Body of pancreas (tissue), 4 donors: ENCODE data around the gene LAPTM4A. TPM values are rescaled to one million over a fixed set of nuclear protein-coding genes. Genes with fewer than 3 reads are reported as not detected.

Experiments used
- ATAC-seq: fragments of 150-250 bp; one replicate; pipeline ENCODE4 v1.9.1; 2016
- DNase-seq, 4 donors: peaks; one replicate each; pipeline ENCODE4 v3.0.0-alpha.2; 2019
- H3K27ac ChIP-seq, 4 donors: fragments of 200-600 bp; sonication (generic); 1 replicate in 3 of 4; 2 replicates in 1 of 4; pipeline versions ENCODE4 v1.5.1 to v1.6.1; 2016 to 2019; ENCODE audit warnings: mild to moderate bottlenecking in 1 of 4, mixed read lengths in 1 of 4, moderate library complexity in 1 of 4
- H3K27me3 ChIP-seq, 2 donors: fragments of 200-600 bp; sonication (generic); one replicate each; pipeline ENCODE4 v1.6.0; 2016; ENCODE audit warnings: mild to moderate bottlenecking in 1 of 2
- H3K36me3 ChIP-seq, 2 donors: fragments of 200-600 bp; sonication (generic); replicated peaks in 1 of 2; 2 replicates each; pipeline ENCODE4 v1.5.1; 2016; ENCODE audit warnings: low read depth in 2 of 2; ENCODE audit not compliant: insufficient read depth in 1 of 2
- H3K4me1 ChIP-seq: fragments of 200-600 bp; sonication (generic); one replicate; pipeline ENCODE4 v1.6.0; 2016
- H3K4me3 ChIP-seq, 2 donors: fragments of 200-600 bp; sonication (generic); 1 replicate in 1 of 2; 2 replicates in 1 of 2; pipeline ENCODE4 v1.5.1; 2016 to 2019
- H3K9me3 ChIP-seq, 3 donors: fragments of 200-600 bp; sonication (generic); 1 replicate in 2 of 3; 2 replicates in 1 of 3; pipeline ENCODE4 v1.5.1; 2016
- POLR2A ChIP-seq, 3 donors: fragments of 450-650 bp; IDR thresholded peaks; one replicate each; pipeline ENCODE4 v1.6.1; 2016; ENCODE audit warnings: antibody characterized with exemption in 3 of 3, mild to moderate bottlenecking in 2 of 3
- WGBS, 2 donors: methylation state at CpG; one replicate each; pipeline ENCODE4 v1.1.5; 2017; 5-methylcytosine and 5-hydroxymethylcytosine counted together
- intact Hi-C: fragments of 100-400 bp; cut with DNase I; formaldehyde crosslinking; loops from one replicate; pipeline ENCODE4 v1.15.1; 2023
- total RNA-seq, 2 donors: library from RNA; depleted of rRNA; stranded (reverse); fragments of >200 nt; gene quantifications; one replicate each; pipeline ENCODE4 v1.1.0, GENCODE V29; 2016
- TF ChIP-seq, protein P1 (sequence below), 7 experiments: fragments of 450-650 bp in 4 of 7; fragments of 200-600 bp in 3 of 7; sonication (generic) in 3 of 7; IDR thresholded peaks; one replicate each; pipeline ENCODE4 v1.5.1; 2016 to 2019; ENCODE audit warnings: antibody characterized with exemption in 7 of 7

LAPTM4A gene
- total RNA-seq, 2 donors from 2014 or later: 39.9 to 100 TPM

DNA sequence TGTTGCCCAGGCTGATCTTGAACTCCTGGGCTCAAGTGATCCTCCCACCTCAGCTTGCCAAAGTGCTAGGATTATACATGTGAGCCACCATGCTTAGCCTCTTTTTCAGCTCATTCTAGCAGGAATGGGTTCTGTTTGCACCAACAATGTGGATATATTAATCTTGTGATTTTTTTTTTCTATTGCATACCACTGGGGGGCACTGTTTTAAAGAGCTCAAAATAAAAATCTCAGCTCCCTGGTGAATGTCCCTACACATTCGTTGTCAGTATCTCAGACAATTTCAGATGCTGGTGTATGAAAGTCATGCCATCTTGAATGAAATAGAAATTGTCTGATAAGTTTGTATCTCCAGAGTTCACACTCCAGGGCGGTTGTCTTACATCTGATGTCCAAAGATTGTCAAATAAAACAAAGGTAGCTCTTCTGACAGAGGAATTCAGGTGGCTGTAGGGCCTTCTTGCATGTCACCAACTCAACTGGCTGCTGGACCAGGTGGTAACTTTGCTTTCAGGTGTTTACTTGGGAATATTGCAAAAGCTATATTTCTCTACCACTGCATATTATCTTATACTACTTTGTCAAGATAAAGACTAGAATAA lies 35.8 kb downstream of the LAPTM4A start:
- Histone ChIP-seq H3K36me3 (no peaks in the 10 kb centered on the region), H3K27ac (no peak overlapping the region), H3K9me3 (no peaks in the 10 kb centered on the region), H3K27me3 (peaks cover 0 to 5% of the 10 kb centered on the region in 2 donors), H3K4me3 (no peak overlapping the region), H3K4me1 (peaks cover 12% of the 10 kb centered on the region)
- ATAC-seq (peak; percentile 51), DNase-seq (no peak)
- WGBS, 2 donors: 7% methylated on average over 2 of the region's 2 CpGs
- TF ChIP-seq POLR2A (IDR thresholded peaks at IDR 0.05): no peak
- TF ChIP-seq, protein P1, sequence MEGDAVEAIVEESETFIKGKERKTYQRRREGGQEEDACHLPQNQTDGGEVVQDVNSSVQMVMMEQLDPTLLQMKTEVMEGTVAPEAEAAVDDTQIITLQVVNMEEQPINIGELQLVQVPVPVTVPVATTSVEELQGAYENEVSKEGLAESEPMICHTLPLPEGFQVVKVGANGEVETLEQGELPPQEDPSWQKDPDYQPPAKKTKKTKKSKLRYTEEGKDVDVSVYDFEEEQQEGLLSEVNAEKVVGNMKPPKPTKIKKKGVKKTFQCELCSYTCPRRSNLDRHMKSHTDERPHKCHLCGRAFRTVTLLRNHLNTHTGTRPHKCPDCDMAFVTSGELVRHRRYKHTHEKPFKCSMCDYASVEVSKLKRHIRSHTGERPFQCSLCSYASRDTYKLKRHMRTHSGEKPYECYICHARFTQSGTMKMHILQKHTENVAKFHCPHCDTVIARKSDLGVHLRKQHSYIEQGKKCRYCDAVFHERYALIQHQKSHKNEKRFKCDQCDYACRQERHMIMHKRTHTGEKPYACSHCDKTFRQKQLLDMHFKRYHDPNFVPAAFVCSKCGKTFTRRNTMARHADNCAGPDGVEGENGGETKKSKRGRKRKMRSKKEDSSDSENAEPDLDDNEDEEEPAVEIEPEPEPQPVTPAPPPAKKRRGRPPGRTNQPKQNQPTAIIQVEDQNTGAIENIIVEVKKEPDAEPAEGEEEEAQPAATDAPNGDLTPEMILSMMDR (IDR thresholded peaks at IDR 0.05): peak; percentile 30 to 69 (median 63)
- intact Hi-C loops: no loop called here

DNA sequence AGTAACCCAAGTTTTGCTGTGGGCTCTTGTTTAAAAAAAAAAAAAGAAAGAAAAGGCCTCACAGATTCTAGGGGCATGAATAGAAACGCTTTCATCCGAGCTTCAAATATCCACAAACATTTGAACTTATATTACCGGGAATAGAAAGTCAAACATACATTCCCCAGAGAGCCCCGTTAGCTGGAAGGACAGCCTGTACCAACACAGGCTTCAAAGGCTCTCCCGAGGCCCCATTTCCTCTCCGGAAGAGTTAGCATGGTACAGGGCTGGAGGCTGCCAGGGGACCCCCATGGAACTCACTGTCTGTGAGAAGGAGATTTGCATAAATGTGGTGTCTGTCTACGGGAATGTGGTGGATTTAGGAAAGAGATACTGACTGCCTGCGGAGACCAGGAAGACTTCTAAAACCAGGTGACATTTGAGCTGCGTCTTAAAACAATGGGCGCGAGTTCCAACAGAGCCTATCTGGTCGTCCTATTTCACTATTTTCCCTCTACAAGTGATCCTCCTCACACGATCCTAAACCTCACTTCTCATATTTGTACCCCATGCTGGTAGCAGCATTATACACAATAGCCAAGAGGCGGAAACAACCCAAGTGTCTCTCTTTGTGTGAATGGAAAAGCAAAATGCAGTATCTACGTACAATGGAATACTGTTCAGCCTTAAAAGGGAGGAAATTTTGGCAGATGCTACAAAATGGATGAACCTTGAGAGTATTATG lies 38.1 kb downstream of the LAPTM4A start:
- Histone ChIP-seq H3K9me3 (no peaks in the 10 kb centered on the region), H3K4me1 (peaks cover 12% of the 10 kb centered on the region), H3K27me3 (peaks cover 0 to 5% of the 10 kb centered on the region in 2 donors), H3K4me3 (no peak overlapping the region), H3K27ac (no peak overlapping the region), H3K36me3 (no peaks in the 10 kb centered on the region)
- TF ChIP-seq, protein P1 (IDR thresholded peaks at IDR 0.05): no peak
- no peak for TF ChIP-seq POLR2A (IDR thresholded peaks at IDR 0.05)
- intact Hi-C loops: loop anchor here (5.0 kb wide), 1 partner anchor 84 kb away; no protein-coding TSS in a partner anchor
- WGBS, 2 donors: 52 to 66% methylated on average over 15 of the region's 15 CpGs
- DNase-seq (no peak), ATAC-seq (peak; percentile 5)

DNA sequence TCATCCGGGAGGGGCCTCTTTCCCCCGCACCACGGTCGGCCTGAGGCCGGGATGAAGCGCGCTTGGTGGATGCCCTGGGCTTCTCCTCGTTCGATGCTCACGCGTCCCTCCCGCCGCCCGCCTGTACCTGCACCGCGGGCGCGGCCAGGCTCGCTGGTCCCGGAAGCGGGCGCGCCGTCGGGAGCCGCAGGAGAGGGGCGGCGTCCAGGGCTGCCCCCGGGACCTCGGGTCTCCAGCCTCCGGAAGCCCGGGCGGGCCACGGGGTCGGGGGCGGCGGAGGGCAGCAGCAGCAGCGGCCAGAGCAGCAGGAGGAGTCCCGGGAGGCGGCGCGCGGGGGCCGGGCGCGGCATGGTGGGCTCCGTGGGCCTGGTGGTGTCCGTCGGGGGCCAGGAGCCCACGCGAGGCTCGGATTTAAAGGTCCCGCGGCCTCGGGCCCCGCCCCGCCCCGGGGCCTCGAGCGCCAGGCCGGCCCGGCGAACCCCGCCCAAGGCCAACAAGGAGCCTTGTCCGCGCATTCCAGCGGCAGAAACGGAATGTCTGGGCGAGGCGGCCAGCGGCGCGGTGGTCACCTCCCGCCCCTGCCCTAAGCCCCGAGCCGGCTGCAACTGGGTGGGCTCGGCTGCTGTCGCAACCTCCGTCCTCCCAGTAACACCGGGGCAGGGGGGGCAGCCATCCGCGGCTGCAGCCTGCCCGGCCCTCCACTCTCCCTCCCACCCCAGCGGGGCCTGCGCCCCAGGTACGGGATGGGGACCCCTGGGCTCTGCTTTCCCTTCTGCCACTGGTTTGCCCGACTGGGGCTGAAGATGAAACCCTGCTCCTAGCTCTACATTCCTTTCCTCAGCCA lies 38.9 kb downstream of the LAPTM4A start, which contains the start of gene MATN3:
Gene MATN3 (minus strand): TSS at position 387 of the 844 bp plus-strand sequence. CDS start 37 bp downstream, at position 350.
- intact Hi-C loops: loop anchor here (5.0 kb wide), 1 partner anchor 85 kb away; no protein-coding TSS in a partner anchor
- Histone ChIP-seq H3K9me3 (no peaks in the 10 kb centered on the region), H3K27me3 (peaks cover 0 to 5% of the 10 kb centered on the region in 2 donors), H3K27ac (no peak within 1 kb of the TSS), H3K36me3 (no peaks in the 10 kb centered on the region), H3K4me3 (peak within 1 kb of the TSS in 1 of 2 donors; percentile 21), H3K4me1 (peaks cover 12% of the 10 kb centered on the region)
- ATAC-seq (peak; percentile 84), DNase-seq (peak; percentile 37 to 58 (median 46))
- no peak for TF ChIP-seq POLR2A (IDR thresholded peaks at IDR 0.05)
- TF ChIP-seq, protein P1 (IDR thresholded peaks at IDR 0.05): no peak
- WGBS, 2 donors: 1 to 2% methylated on average over 27 to 79 of the region's 87 CpGs

DNA sequence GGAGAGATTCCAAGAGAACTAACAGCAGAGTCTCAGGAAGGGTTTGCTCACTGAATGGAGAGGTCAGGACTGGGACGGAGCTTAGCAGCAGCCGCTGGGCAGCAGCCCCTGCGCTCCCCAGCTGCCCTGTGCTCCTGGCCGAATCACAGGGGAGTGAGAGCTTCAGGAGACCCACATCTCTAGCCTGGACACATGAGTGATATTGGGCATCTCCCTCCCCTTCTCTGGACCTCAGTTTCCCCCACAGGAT lies 39.5 kb downstream of the LAPTM4A start:
- H3K27me3 ChIP-seq: peaks cover 0 to 5% of the 10 kb centered on the region in 2 donors
- DNase-seq (no peak), ATAC-seq (no peak)
- intact Hi-C loops: loop anchor here (5.0 kb wide), 1 partner anchor 85 kb away; no protein-coding TSS in a partner anchor
- no peak overlapping the region for H3K27ac ChIP-seq
- TF ChIP-seq, protein P1 (IDR thresholded peaks at IDR 0.05): no peak
- no peak for TF ChIP-seq POLR2A (IDR thresholded peaks at IDR 0.05)
- H3K9me3 ChIP-seq: no peaks in the 10 kb centered on the region
- H3K4me1 ChIP-seq: peaks cover 12% of the 10 kb centered on the region
- H3K4me3 ChIP-seq: no peak overlapping the region
- no peaks in the 10 kb centered on the region for H3K36me3 ChIP-seq
- 19% methylated on average over 4 of the region's 4 CpGs; no CpG with 5 or more reads in 1 of the 2 donors for WGBS, 2 donors
